Sigmoid colon (tissue), 3 donors: ENCODE results near the gene TPH2.

Experiments
- POLR2A ChIP-seq, 2 donors: fragments of 450-650 bp; IDR thresholded peaks; one replicate each; pipeline ENCODE4 v1.6.1; 2016; ENCODE audit warnings: antibody characterized with exemption in 2 of 2, mild to moderate bottlenecking in 2 of 2, moderate library complexity in 2 of 2
- TF ChIP-seq, protein P1 (sequence below), 4 experiments: fragments of 450-650 bp in 3 of 4; fragments of 200-600 bp in 1 of 4; IDR thresholded peaks; one replicate each; pipeline ENCODE4 v1.5.1; 2016 to 2019; ENCODE audit warnings: antibody characterized with exemption in 4 of 4, mild to moderate bottlenecking in 3 of 4, moderate library complexity in 2 of 4

DNA sequence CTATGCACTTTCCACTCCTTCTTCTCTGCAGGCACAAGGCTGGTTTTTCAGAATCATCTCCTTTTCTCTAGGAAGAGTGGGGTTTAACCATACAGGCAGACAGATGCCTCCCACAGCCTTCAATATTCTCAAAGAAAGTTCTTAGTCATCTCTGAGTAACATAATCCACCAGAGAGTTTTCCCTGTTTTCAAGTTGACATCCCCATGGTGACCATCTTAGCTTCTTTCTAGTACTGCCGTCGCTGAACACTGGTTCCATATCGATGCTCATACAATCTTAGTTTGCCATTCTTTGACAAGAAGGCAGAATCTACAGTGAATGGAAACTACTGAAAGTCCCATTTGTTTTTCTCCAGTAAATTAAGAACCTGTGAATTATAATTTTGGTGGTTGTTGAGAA, 28.6 kb downstream of the TPH2 start:
- no peak for TF ChIP-seq POLR2A (IDR thresholded peaks at IDR 0.05)
- TF ChIP-seq, protein P1, sequence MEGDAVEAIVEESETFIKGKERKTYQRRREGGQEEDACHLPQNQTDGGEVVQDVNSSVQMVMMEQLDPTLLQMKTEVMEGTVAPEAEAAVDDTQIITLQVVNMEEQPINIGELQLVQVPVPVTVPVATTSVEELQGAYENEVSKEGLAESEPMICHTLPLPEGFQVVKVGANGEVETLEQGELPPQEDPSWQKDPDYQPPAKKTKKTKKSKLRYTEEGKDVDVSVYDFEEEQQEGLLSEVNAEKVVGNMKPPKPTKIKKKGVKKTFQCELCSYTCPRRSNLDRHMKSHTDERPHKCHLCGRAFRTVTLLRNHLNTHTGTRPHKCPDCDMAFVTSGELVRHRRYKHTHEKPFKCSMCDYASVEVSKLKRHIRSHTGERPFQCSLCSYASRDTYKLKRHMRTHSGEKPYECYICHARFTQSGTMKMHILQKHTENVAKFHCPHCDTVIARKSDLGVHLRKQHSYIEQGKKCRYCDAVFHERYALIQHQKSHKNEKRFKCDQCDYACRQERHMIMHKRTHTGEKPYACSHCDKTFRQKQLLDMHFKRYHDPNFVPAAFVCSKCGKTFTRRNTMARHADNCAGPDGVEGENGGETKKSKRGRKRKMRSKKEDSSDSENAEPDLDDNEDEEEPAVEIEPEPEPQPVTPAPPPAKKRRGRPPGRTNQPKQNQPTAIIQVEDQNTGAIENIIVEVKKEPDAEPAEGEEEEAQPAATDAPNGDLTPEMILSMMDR (IDR thresholded peaks at IDR 0.05) = no peak
